Left lung (tissue), 10 donors: ENCODE results near the gene RCBTB2. TPM values are rescaled to one million over a fixed set of nuclear protein-coding genes. Genes with fewer than 3 reads are reported as not detected.

ENCODE experiments used
- ATAC-seq: fragments of 200-7000 bp; cut with Tn5 transposase; one replicate; pipeline ENCODE4 v1.9.1; 2020; ENCODE audit warnings: moderate library complexity
- DNase-seq, 4 donors: peaks; one replicate each; pipeline ENCODE4 v3.0.0-alpha.2; 2013 to 2020
- H3K27ac ChIP-seq, 2 donors: fragments of 200-600 bp; sonication (generic) in 1 of 2; one replicate each; pipeline versions ENCODE4 v1.5.0 to v1.8.0; 2020 to 2021
- H3K27me3 ChIP-seq, 2 donors: fragments of 200-600 bp; sonication (generic) in 1 of 2; one replicate each; pipeline versions ENCODE4 v1.5.0 to v1.8.0; 2020 to 2021
- H3K36me3 ChIP-seq, 2 donors: fragments of 200-600 bp; sonication (generic) in 1 of 2; one replicate each; pipeline versions ENCODE4 v1.5.0 to v1.8.0; 2020 to 2021
- H3K4me1 ChIP-seq, 2 donors: fragments of 200-600 bp; one replicate each; pipeline ENCODE4 v1.8.0; 2021
- H3K4me3 ChIP-seq, 2 donors: fragments of 200-600 bp; sonication (generic) in 1 of 2; one replicate each; pipeline versions ENCODE4 v1.5.0 to v1.8.0; 2020 to 2021; ENCODE audit warnings: mild to moderate bottlenecking in 1 of 2
- H3K9me3 ChIP-seq, 2 donors: fragments of 200-600 bp; sonication (generic) in 1 of 2; one replicate each; pipeline versions ENCODE4 v1.5.0 to v1.8.0; 2020 to 2021
- intact Hi-C, 2 donors: fragments of 100-400 bp; cut with DNase I; formaldehyde crosslinking; loops; one replicate each; pipeline versions ENCODE4 v1.11.2 to v1.14.2; 2022
- polyA plus RNA-seq, 6 donors: library from polyadenylated mRNA; unstranded; fragments of 120-200 nt; gene quantifications; one replicate each; pipeline ENCODE4 v1.2.1, GENCODE V29; 2013; ENCODE audit not compliant: insufficient read length in 6 of 6
- total RNA-seq, 2 donors: library from RNA; stranded (reverse); fragmentation: NEBNext Ultra II Directional; extraction: Animal tissue kit (Norgen Biotek cat#: 25700); gene quantifications; one replicate each; pipeline ENCODE4 v1.2.1, GENCODE V29; 2021
- TF ChIP-seq, protein P1 (sequence below), 2 donors: fragments of 200-600 bp; sonication (generic) in 1 of 2; IDR thresholded peaks; one replicate each; pipeline versions ENCODE4 v1.5.0 to v1.8.0; 2021; ENCODE audit warnings: antibody characterized with exemption in 2 of 2
- donor health status: DM: no; HTN: yes; CAD: no.
- donor health status: DM: no; HTN: no; CAD: no.

Gene RCBTB2
- total and polyA plus RNA-seq, 8 donors = 17.1 to 44.5 (median 40.6) TPM

DNA sequence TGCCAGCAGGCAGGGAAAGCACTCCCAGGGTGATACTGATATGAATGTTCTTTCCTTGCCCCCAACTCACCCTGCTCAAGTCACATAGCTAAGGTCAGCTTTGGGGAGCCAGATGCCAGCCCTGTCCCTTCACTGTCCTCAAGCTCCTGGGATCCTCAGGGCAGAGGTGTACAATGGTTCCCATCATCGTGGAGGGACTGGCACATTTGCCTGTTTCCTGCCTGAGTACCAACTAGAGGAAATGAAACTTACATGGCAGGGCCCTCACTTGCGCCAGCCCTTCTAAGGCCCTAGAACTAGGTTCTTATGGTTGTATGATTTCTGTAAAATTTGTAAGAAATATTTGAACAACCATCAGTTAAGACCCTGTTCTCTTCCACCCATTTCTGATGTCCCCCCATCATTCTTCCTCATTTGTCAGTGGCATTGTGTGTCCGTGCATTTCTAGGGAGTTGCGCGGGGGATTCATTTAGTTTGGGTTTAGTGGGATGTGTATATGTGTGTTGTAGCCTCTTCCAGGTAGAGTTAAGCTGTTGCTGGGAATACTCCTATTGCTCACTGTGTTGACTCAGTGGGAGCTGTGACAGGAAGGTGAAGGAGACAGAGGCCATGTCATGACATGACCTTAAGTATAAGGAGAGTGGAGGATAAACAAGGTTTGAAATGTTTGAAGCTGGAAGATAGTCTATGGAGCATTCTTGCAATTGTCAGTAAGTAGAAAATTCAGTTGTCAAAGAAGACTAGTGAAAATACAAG, 41.3 kb upstream of the RCBTB2 start:
- H3K4me1 ChIP-seq = peaks cover 0 to 80% of the 10 kb centered on the region in 2 donors
- no peaks in the 10 kb centered on the region for H3K27me3 ChIP-seq
- intact Hi-C loops = loop anchor here in 1 of 2 donors (10.0 kb wide), 2 partner anchors 79 to 169 kb away; no protein-coding TSS in a partner anchor
- TF ChIP-seq, protein P1, sequence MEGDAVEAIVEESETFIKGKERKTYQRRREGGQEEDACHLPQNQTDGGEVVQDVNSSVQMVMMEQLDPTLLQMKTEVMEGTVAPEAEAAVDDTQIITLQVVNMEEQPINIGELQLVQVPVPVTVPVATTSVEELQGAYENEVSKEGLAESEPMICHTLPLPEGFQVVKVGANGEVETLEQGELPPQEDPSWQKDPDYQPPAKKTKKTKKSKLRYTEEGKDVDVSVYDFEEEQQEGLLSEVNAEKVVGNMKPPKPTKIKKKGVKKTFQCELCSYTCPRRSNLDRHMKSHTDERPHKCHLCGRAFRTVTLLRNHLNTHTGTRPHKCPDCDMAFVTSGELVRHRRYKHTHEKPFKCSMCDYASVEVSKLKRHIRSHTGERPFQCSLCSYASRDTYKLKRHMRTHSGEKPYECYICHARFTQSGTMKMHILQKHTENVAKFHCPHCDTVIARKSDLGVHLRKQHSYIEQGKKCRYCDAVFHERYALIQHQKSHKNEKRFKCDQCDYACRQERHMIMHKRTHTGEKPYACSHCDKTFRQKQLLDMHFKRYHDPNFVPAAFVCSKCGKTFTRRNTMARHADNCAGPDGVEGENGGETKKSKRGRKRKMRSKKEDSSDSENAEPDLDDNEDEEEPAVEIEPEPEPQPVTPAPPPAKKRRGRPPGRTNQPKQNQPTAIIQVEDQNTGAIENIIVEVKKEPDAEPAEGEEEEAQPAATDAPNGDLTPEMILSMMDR (IDR thresholded peaks at IDR 0.05) = no peak
- DNase-seq (no peak), ATAC-seq (no peak)
- H3K27ac ChIP-seq = peak overlapping the region in 1 of 2 donors; percentile 72
- no peaks in the 10 kb centered on the region for H3K9me3 ChIP-seq
- no peaks in the 10 kb centered on the region for H3K36me3 ChIP-seq
- no peak overlapping the region for H3K4me3 ChIP-seq

DNA sequence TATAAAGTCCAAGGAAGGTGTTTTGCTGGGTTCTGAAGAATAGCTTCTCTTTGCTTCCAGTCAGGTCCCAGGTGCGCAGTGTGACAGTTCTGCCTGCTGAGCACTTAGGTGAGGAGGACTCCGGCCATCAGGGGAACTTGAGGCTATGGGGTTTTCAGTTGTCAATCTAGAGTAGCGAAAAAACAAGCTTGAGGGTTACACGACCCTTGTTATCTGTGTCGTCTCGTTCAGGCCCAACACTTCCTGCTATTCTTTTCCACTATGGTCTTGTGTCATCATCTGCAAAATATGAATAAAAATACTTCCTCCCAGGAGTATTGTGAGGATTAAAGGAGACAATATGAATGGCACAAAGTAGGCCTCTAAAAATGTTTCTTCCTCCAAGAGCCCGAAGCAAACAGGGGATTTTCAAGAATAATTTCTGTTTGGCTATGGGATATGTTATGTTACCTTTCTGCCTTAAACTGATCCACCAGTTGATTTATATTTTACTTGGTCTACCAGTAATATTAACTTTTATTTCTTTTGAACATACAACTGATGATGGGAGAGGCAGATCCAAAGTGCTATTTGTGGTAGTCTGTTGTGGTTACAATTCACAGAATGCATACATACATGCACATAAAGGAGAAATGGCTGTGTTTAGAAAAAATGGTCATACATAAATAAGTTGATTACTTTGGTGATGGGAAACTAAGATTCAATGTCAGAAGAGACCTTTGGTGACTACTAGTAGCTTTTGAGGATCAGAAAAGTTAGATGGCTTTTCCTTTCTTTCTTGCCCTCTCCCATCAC, 40.5 kb upstream of the RCBTB2 start:
- Histone ChIP-seq H3K27me3 (no peaks in the 10 kb centered on the region), H3K9me3 (no peaks in the 10 kb centered on the region), H3K27ac (peak overlapping the region; percentile 49 to 72), H3K4me3 (no peak overlapping the region), H3K36me3 (no peaks in the 10 kb centered on the region), H3K4me1 (peaks cover 2 to 80% of the 10 kb centered on the region in 2 donors)
- intact Hi-C loops = loop anchor here in 1 of 2 donors (10.0 kb wide), 2 partner anchors 79 to 169 kb away; no protein-coding TSS in a partner anchor
- DNase-seq (no peak), ATAC-seq (no peak)
- TF ChIP-seq, protein P1 (IDR thresholded peaks at IDR 0.05) = no peak

DNA sequence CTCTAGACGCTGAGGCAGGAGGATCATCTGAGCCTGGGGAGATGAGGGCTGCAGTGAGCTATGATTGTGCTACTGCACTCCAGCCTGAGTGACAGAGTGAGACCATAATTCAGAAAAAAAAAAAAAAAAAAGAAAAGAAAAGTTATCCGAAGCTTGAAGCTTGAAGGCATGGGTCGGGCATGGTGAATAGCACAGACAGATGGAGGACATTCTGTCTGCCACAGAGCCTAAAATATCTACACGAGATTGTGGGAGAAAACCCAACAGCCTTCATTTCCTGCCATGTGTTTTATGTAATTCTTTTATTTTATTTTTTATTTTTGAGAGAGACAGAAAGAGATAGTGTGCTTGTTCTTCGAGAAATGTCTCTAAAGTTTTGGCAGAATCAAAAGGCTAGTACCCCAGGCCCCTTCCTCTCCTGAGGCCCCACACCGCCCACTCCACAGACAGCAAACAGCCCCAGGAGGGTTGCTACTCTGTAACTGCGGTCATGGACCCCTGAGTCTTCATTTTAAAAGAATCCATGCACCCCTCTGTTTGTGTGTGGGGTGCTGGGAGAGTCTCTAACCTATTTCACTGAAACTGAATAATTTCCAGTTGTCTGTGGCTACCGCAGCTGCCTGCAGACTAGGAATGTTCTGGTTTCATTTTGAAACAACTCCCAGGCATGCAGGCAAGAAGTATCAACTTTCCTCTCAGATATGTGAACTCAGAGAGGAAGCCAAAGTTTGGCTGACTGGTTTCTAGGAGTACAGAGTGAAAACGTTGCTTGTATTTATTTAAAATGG, 38.4 kb upstream of the RCBTB2 start:
- peak; percentile 59 for ATAC-seq
- Histone ChIP-seq H3K27me3 (no peaks in the 10 kb centered on the region), H3K4me3 (no peak overlapping the region), H3K4me1 (peaks cover 13 to 87% of the 10 kb centered on the region in 2 donors), H3K36me3 (no peaks in the 10 kb centered on the region), H3K9me3 (no peaks in the 10 kb centered on the region), H3K27ac (peak overlapping the region; percentile 79 to 95)
- intact Hi-C loops = loop anchor here in 1 of 2 donors (10.0 kb wide), 2 partner anchors 77 to 167 kb away; no protein-coding TSS in a partner anchor
- DNase-seq = peak in 1 of 4 donors; percentile 66
- TF ChIP-seq, protein P1 (IDR thresholded peaks at IDR 0.05) = no peak

DNA sequence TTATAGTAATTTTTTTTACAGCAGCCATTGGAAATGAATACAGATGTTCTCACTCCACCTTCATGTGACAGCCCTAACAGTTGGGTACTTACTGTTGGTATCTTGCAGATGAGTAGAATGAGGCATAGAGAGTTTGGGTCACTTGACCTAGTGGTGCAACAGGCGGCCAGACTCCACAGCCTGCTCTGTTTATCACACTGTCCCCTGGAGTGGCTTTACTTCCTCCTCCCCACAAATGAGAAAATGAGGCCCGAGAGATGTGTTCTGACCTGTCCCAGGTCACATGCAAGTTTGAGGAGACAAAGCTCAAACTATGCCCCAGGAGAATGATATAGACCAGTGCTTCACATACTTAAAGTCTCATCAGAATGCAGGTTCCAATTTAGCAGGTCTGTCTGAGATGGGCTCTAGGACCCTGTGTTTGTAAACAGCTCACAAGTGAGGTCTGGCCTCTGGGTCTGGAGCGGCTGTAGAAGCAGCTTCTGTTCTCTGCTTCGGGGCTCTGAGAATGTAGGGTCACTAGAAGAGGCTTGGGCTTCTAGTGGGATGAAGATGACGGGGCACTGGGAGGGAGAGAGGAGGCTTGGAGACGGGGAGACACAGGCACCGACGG, 37.4 kb upstream of the RCBTB2 start:
- no peaks in the 10 kb centered on the region for H3K27me3 ChIP-seq
- peak overlapping the region; percentile 79 to 95 for H3K27ac ChIP-seq
- DNase-seq = peak in 2 of 4 donors; percentile 64 to 76
- peaks cover 13 to 86% of the 10 kb centered on the region in 2 donors for H3K4me1 ChIP-seq
- intact Hi-C loops = loop anchor here in 1 of 2 donors (10.0 kb wide), 2 partner anchors 76 to 166 kb away; no protein-coding TSS in a partner anchor
- ATAC-seq = peak; percentile 45
- H3K9me3 ChIP-seq = no peaks in the 10 kb centered on the region
- TF ChIP-seq, protein P1 (IDR thresholded peaks at IDR 0.05) = no peak
- no peak overlapping the region for H3K4me3 ChIP-seq
- no peaks in the 10 kb centered on the region for H3K36me3 ChIP-seq
